Endothelial cell of umbilical vein (primary cell): ENCODE results near the gene SKIDA1. TPM values are rescaled to one million over a fixed set of nuclear protein-coding genes. Genes with fewer than 3 reads are reported as not detected.

Source experiments
- BruUV-seq: library from RNA; stranded (reverse); fragments of 400-500 nt; replicated peaks from 2 replicates; lab custom pipeline; 2021; lab: Mats Ljungman, UMichigan
- CTCF ChIA-PET: fragments of 300-600, 350-600 bp; sonication (Branson Sonifier 250); formaldehyde crosslinking; loops from one replicate; lab custom pipeline; 2021; ENCODE audit warnings: antibody characterized with exemption, inconsistent platforms; lab: Charles Lee
- POLR2A ChIA-PET: fragments of 300-600, 350-600 bp; sonication (Branson Sonifier 250); formaldehyde crosslinking; loops from one replicate; lab custom pipeline; 2021; ENCODE audit warnings: antibody characterized with exemption, inconsistent platforms; lab: Charles Lee
- DNase-seq: peaks from one replicate; pipeline ENCODE4 v3.0.0-alpha.2; 2011; ENCODE audit warnings: low read depth, low spot score
- FAIRE-seq: peaks from 2 replicates; lab custom pipeline; 2011; peaks lifted over from hg19 to GRCh38; lab: Jason Lieb, UNC
- H2AFZ ChIP-seq: 2 replicates; pipeline ENCODE4 v1.6.0; 2012; ENCODE audit warnings: low read depth, low read length, control low read depth, inconsistent platforms
- H3K27ac ChIP-seq: 2 replicates; pipeline ENCODE4 v1.5.1; 2011; ENCODE audit warnings: low read depth, mild to moderate bottlenecking, control low read depth, low read length, moderate library complexity; ENCODE audit not compliant: insufficient read depth
- H3K27me3 ChIP-seq, 2 experiments: 2 replicates each; pipeline versions ENCODE4 v1.6.0 to v1.6.1; 2011; ENCODE audit warnings: low read length in 2 of 2, mixed read lengths in 1 of 2; ENCODE audit not compliant: control insufficient read depth in 2 of 2, insufficient read depth in 2 of 2
- H3K36me3 ChIP-seq, 2 experiments: 2 replicates in 1 of 2; 3 replicates in 1 of 2; pipeline ENCODE4 v1.5.1; 2011; ENCODE audit warnings: low read length in 2 of 2, mild to moderate bottlenecking in 1 of 2, moderate library complexity in 1 of 2; ENCODE audit not compliant: control insufficient read depth in 2 of 2, insufficient read depth in 2 of 2; ENCODE audit errors: extremely low read depth in 1 of 2
- H3K4me1 ChIP-seq: 3 replicates; pipeline ENCODE4 v1.5.1; 2011; ENCODE audit warnings: mild to moderate bottlenecking, low read length; ENCODE audit not compliant: control insufficient read depth, insufficient read depth; ENCODE audit errors: extremely low read depth
- H3K4me2 ChIP-seq: 2 replicates; pipeline ENCODE4 v1.6.1; 2011; ENCODE audit warnings: low read length, control low read depth, mixed read lengths; ENCODE audit not compliant: insufficient read depth
- H3K4me3 ChIP-seq, 3 experiments: fragments of 200-600 bp in 1 of 3; sonication (generic), shearing (Covaris generic) in 1 of 3; replicated peaks in 1 of 3; 2 replicates each; pipeline ENCODE4 v1.5.1; 2011 to 2016; ENCODE audit warnings: control low read depth in 3 of 3, low read length in 3 of 3, mild to moderate bottlenecking in 2 of 3, inconsistent platforms in 1 of 3, low read depth in 1 of 3, moderate library complexity in 1 of 3; ENCODE audit not compliant: insufficient read depth in 1 of 3
- H3K79me2 ChIP-seq: 2 replicates; pipeline ENCODE4 v1.6.0; 2012; ENCODE audit warnings: low read length, inconsistent platforms; ENCODE audit not compliant: control insufficient read depth, insufficient read depth
- H3K9ac ChIP-seq: replicated peaks from 2 replicates; pipeline ENCODE3; 2011; ENCODE audit warnings: low read length, control low read depth; ENCODE audit not compliant: insufficient read depth; ENCODE audit errors: extremely low read depth
- H3K9me1 ChIP-seq: replicated peaks from 3 replicates; pipeline ENCODE4 v1.6.0; 2011; ENCODE audit warnings: mild to moderate bottlenecking, low read length; ENCODE audit not compliant: control insufficient read depth, insufficient read depth; ENCODE audit errors: extremely low read depth
- H3K9me3 ChIP-seq: replicated peaks from 2 replicates; pipeline ENCODE4 v1.5.1; 2012; ENCODE audit warnings: low read length, inconsistent platforms; ENCODE audit not compliant: control insufficient read depth, insufficient read depth
- H4K20me1 ChIP-seq: replicated peaks from 2 replicates; pipeline ENCODE3; 2011; ENCODE audit warnings: mild to moderate bottlenecking, low read length; ENCODE audit not compliant: control insufficient read depth, insufficient read depth; ENCODE audit errors: extremely low read depth
- EZH2 ChIP-seq: IDR thresholded peaks from 2 replicates; pipeline ENCODE4 v1.6.1; 2012; ENCODE audit warnings: borderline replicate concordance, low read depth, mild to moderate bottlenecking, moderate library complexity, low read length, inconsistent platforms; ENCODE audit not compliant: severe bottlenecking
- FOS ChIP-seq: IDR thresholded peaks from 2 replicates; pipeline ENCODE4 v1.6.1; 2011; ENCODE audit warnings: mild to moderate bottlenecking, low read length, moderate library complexity, borderline replicate concordance; ENCODE audit not compliant: insufficient read depth
- GATA2 ChIP-seq: IDR thresholded peaks from 2 replicates; pipeline ENCODE4 v1.7.0; 2011; ENCODE audit warnings: low read depth, mild to moderate bottlenecking, moderate library complexity, mixed read lengths, low read length; ENCODE audit not compliant: insufficient read length, insufficient read depth
- JUN ChIP-seq: IDR thresholded peaks from 2 replicates; pipeline ENCODE4 v1.6.1; 2011; ENCODE audit warnings: borderline replicate concordance, low read depth; ENCODE audit not compliant: insufficient read length, insufficient read depth
- MYC ChIP-seq: IDR thresholded peaks from one replicate; pipeline ENCODE4 v1.6.1; 2011; ENCODE audit warnings: mild to moderate bottlenecking, low read depth, low read length
- POLR2A ChIP-seq: IDR thresholded peaks from 2 replicates; pipeline ENCODE4 v1.6.1; 2012; ENCODE audit warnings: low read depth, mild to moderate bottlenecking, control low read depth, low read length
- POLR2AphosphoS5 ChIP-seq: IDR thresholded peaks from 2 replicates; pipeline ENCODE4 v1.6.1; 2012; ENCODE audit warnings: low read depth, mild to moderate bottlenecking, control low read depth, low read length, moderate library complexity; ENCODE audit not compliant: insufficient read depth
- dilution Hi-C: fragments of 300-500 bp; cut with MboI; formaldehyde crosslinking; loops from one replicate; pipeline ENCODE4 v1.15.0; 2019; ENCODE audit warnings: low sequenced_read_pairs; ENCODE audit not compliant: extremely low pct_ligation_motif_present
- intact Hi-C: fragments of 100-400 bp; cut with micrococcal nuclease; formaldehyde crosslinking; loops from one replicate; pipeline ENCODE4 v1.10.0; 2022
- polyA plus RNA-seq, 4 experiments: library from polyadenylated mRNA; depleted of rRNA in 3 of 4; stranded (reverse) in 3 of 4; unstranded in 1 of 4; fragments of >200 nt; gene quantifications; 2 replicates each; pipeline versions ENCODE4 v1.2.1 to v1.2.3, GENCODE V29; 2011 to 2012; ENCODE audit warnings: missing spikeins in 1 of 4
- total RNA-seq: library from RNA; stranded (reverse); gene quantifications from 2 replicates; pipeline ENCODE4 v1.2.3, GENCODE V29; 2021
- TF ChIP-seq, protein P1 (sequence below): IDR thresholded peaks from 2 replicates; pipeline ENCODE4 v1.6.1; 2011; ENCODE audit not compliant: insufficient read depth, insufficient read length
- TF ChIP-seq, protein P2 (sequence below), 2 donors: IDR thresholded peaks; 1 replicate in 1 of 2; 2 replicates in 1 of 2; pipeline ENCODE4 v1.5.1; 2011; ENCODE audit warnings: low read length in 2 of 2, mild to moderate bottlenecking in 2 of 2, moderate library complexity in 2 of 2, control low read depth in 1 of 2, inconsistent platforms in 1 of 2, low read depth in 1 of 2; ENCODE audit not compliant: insufficient read depth in 1 of 2; ENCODE audit errors: extremely low read depth in 1 of 2

SKIDA1 gene
- total and polyA plus RNA-seq, 2 donors (not counting 3 experiments of a cell fraction or from before 2014, with no cell fraction given): 0.21 to 0.71 TPM

DNA sequence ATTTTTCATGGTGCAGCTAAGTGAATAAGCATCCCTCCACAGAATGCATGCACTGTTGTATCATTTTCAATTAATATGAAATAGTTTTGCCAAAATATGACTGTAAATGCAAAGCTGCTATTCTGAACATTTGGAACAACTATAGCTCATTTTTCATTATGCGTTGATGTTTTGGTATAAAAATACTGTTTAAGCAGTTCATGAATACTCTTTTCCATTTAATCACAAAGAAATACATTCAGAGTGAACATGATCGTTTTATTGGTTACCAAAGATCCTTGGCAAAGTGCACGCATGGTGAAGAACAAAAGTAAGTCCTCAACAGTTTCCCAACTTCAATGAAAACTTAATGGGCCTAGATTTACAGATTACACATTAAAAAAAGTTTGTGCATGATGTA is 33.1 kb downstream of the SKIDA1 start:
- no peak overlapping the region for H3K4me3 ChIP-seq
- no peaks in the 10 kb centered on the region for H4K20me1 ChIP-seq
- dilution Hi-C loops: no loop called here
- no peaks in the 10 kb centered on the region for H3K9me1 ChIP-seq
- ChIA-PET CTCF (interaction anchor here (1.5 to 7.5 kb wide), 3 partner anchors 213 to 414 kb away, joined by 4 to 125 read pairs (median 8); no protein-coding TSS in a partner anchor), POLR2A (no interaction called here)
- no peaks in the 10 kb centered on the region for H3K9me3 ChIP-seq
- intact Hi-C loops: loop anchor here (10.0 kb wide), 2 partner anchors 1062 to 1602 kb away; partner anchors contain the start of gene MSRB2
- H2AFZ ChIP-seq: no peak overlapping the region
- H3K27ac ChIP-seq: no peak overlapping the region
- no peaks in the 10 kb centered on the region for H3K79me2 ChIP-seq
- no peak overlapping the region for H3K4me2 ChIP-seq
- TF ChIP-seq GATA2: no peak
- no peak for TF ChIP-seq EZH2
- TF ChIP-seq POLR2A: no peak
- TF ChIP-seq, protein P1, sequence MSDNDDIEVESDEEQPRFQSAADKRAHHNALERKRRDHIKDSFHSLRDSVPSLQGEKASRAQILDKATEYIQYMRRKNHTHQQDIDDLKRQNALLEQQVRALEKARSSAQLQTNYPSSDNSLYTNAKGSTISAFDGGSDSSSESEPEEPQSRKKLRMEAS: no peak
- no peak for TF ChIP-seq MYC
- TF ChIP-seq POLR2AphosphoS5: no peak
- no peak for TF ChIP-seq JUN
- TF ChIP-seq, protein P2, sequence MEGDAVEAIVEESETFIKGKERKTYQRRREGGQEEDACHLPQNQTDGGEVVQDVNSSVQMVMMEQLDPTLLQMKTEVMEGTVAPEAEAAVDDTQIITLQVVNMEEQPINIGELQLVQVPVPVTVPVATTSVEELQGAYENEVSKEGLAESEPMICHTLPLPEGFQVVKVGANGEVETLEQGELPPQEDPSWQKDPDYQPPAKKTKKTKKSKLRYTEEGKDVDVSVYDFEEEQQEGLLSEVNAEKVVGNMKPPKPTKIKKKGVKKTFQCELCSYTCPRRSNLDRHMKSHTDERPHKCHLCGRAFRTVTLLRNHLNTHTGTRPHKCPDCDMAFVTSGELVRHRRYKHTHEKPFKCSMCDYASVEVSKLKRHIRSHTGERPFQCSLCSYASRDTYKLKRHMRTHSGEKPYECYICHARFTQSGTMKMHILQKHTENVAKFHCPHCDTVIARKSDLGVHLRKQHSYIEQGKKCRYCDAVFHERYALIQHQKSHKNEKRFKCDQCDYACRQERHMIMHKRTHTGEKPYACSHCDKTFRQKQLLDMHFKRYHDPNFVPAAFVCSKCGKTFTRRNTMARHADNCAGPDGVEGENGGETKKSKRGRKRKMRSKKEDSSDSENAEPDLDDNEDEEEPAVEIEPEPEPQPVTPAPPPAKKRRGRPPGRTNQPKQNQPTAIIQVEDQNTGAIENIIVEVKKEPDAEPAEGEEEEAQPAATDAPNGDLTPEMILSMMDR (IDR thresholded peaks at IDR 0.05; ENCODE audit: extremely low read depth in 1 of 2, insufficient read depth in 1 of 2, low read depth in 1 of 2, low read length in 2 of 2): no peak
- no peak for TF ChIP-seq FOS
- FAIRE-seq: no peak
- H3K27me3 ChIP-seq: peaks cover 0 to 1% of the 10 kb centered on the region in 2 experiments
- no TSS peak for BruUV-seq
- H3K36me3 ChIP-seq: no peaks in the 10 kb centered on the region
- no peak for DNase-seq
- H3K4me1 ChIP-seq: peaks cover 10% of the 10 kb centered on the region
- no peak overlapping the region for H3K9ac ChIP-seq
